NCI-H748 (cell line): Measurements from ENCODE around the gene RETREG2.
"Not testable (repeated sequence)": the region's sequence is repeated elsewhere in the genome, so short reads cannot be mapped to it uniquely, and the experiment has no call there.

ENCODE experiments used
- DNase-seq: peaks from one replicate; lab custom pipeline; 2025; ENCODE audit not compliant: unreplicated experiment; lab: John Stamatoyannopoulos, UW

Gene RETREG2

DNA sequence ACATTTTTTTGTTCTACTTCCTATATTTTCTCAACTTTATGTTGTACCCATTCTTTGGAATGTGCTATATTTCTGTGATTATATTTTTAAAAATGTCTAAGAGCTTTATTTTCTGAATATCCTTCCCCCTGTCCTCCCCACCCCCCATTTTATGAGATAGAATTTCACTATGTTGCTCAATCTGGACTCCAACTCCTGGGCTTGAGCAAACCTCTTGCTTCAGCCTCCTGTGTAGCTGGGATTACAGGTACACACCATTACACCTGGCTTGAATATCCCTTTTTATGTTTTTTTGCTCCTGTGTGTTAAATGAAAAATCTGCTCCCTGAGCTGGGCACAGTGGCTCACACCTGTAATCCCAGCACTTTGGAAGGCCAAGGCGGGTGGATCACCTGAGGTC lies 19.3 kb downstream of the RETREG2 start:
- DNase-seq = no peak

DNA sequence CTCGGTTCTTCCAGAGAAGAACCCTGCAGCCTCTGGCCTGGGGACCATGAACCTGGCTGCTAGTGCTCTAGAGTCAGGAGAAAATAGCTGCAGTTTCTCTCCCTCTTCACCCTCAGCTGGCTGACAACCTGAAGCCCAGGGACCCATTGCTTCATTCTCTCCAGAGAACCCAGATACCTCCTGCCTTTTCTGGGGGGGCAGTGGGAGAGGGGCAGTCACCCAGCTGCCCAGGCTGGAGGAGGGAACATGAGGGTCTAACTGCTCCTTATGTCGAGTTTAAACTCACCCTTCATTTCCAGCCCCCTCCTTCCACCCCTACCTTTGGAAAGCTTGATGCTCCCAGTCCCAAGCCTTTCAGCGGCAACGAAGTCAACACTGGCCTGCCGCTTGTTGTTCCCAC lies 20.9 kb downstream of the RETREG2 start:
- no peak for DNase-seq

DNA sequence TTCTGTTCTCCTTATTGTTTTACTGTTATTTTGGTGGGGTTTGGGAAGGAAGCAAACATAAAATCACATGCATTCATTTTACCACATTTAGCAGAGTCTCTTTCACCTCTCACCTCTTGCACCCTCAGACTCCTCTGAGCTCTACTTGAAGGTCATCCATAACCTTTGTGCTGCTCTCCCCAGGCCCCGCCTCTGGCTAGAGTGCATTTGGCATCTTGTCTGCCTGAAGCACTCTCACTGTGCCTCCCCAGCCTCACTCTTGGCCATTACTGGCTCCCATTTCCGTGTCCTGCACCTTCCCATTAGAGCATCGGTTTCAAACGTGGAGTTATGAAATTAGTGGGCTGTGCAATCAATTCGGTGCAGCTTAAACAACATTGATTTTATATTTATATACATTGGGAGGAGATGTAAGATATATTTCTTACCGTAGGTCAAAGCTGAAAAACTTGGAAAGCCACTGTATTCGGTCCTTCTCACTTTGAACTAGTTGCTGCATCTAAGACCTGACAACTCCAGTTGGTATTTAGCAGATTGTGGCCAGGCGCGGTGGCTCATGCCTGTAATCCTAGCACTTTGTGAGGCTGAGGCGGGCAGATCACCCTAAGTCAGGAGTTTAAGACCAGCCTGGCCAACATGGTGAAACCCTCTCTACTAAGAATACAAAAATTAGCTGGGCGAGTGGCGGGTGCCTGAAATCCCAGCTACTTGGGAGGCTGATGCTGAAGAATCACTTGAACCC lies 21.6 kb downstream of the RETREG2 start:
- no peak for DNase-seq

GRCh38 chr2:219200502-219201326 lies 22.6 kb downstream of the RETREG2 start:
- DNase-seq = not testable (repeated sequence)

DNA sequence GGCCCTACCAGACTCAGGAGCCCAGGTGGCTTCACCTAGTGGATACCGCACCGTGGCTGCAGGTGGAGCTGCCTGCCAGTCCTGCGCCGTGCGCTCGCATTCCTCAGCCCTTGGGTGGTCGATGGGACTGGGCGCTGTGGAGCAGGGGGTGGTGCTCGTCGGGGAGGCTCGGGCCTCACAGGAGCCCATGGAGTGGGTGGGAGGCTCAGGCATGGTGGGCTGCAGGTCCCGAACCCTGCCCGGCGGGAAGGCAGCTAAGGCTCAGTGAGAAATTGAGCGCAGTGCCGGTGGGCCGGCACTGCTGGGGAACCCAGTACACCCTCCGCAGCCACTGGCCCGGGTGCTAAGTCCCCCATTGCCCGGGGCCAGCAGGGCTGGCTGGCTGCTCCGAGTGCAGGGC lies 23.3 kb downstream of the RETREG2 start:
- DNase-seq = not testable (repeated sequence)

- DNase-seq = no peak
Observed at GRCh38 chr2:219204425-219205164, 26.5 kb downstream of the RETREG2 start.

DNA sequence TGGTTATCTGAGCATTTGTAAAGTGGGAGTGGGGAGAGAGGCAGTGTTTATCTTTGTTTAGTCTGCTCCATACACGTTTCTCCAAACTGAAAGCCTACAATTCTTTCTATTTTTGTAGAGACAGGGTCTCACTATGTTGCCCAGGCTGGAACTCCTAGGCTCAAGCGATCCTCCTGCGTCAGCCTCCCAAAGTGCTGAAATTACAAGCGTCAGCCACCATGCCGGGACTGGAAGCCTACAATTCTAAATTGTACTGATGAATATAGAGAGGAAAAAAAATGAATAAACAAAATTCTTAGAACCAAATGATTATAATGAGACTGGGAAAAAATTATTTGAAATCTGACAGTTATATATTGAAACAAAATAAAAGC lies 27.1 kb downstream of the RETREG2 start:
- DNase-seq = no peak

DNA sequence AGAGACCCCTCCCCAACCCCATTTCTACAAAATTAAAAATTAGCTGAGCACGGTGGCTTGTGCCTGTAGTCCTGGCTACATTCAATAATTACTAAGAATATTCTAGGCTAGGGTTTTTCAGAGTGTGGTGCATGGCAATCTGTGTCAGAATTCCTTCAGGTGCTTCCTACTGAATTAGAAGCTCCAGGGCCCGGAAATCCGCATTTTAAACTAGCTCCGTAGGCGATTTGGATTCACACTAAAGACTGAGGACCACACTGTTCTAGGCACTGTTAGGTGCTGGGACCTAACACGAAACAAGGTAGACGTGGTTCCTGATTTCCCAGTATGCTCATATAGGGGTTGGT lies 27.9 kb downstream of the RETREG2 start:
- DNase-seq = no peak

DNA sequence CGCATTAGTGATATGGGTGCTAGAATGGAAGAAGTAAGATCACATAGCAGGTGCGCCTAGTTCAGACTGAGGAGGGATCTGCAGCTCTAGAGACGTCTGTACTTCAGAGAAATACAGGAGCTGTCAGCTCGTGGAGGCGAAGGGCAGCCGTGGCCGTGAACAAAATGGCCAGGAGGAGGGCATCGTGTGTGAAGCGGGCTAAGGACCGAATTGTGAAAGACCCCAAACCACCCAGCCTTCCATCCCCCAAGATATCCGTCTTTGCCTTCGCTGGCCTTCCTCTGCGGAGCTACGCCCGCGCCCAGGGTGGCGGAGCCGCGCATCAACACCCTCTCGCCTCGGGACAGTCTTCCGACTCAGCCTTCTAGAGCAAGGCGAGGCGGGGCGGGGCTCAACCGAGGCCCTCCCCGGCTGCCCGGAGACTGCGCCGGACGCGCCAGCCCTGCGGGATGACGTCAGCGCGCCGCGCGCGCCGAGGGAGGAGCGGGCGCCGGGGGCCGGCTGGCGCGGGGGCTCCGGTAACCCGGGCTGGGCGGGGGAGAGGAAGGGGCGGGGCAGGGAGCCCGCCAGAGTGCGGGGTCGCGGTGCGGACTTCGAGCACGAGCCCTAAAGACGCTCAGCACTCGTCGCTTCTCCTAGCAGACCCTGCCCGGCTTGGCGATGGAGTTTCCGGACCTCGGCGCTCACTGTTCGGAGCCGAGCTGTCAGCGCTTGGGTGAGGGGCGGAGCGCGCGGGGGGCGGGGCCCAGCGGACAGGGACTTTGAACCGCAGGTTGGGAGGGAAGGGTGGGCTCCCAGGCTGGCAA lies 28.5 kb downstream of the RETREG2 start, which contains the start of gene ZFAND2B:
TSS of gene ZFAND2B (plus strand) at position 455 of the 806 bp plus-strand sequence. CDS start at position 661, 206 bp downstream.
- peak; percentile 94 for DNase-seq

GRCh38 chr2:219207134-219207883 lies 29.2 kb downstream of the RETREG2 start:
- no peak for DNase-seq

GRCh38 chr2:219207884-219208740 lies 30.0 kb downstream of the RETREG2 start:
- no peak for DNase-seq

DNA sequence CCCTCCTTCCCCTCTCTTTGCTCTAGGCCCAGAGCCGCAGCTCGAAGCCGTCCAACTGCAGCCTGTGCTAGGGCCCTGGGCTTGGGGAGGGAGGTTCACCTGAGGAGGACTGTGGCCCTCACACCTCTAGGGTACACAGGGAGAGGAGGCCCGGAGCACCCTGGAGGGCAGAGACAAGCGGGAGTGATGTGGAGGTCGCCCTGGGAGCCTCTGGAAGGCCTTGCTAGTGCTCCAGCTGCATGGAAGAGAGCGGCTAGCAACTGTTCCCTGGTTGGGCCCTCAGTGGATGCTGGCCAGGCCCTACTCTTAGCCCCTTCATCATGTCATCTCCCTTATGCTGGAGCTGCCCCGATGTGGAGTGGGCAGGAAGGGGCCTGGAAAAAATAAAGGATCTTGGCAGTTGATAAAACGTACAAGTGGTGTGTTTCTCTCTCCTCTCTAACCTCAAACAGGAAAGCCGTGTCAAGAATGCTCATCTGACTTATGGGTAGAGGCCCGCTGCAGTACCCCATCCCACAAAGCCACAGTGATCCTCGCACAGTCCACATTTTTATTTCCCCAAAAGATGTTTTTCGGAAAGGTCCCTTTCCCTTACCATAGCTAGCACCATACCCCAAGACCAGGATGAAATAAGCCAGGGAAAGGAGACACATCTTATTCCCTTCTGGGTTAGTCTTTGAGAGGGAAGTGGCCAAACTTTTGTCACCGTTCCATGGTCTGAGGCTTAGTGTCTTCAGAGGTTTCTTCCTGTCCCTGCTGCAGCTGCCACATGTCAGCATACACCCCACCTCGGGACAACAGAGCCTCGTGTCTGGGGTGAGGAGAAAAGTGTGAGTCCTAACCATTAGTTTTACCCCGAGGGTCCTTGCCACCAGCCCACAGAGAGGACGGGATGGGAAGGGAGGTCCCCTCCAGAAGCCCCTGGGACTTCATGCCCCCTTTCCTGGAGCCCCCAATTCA lies 31.4 kb downstream of the RETREG2 start:
- no peak for DNase-seq

- no peak for DNase-seq
Observed at GRCh38 chr2:219210196-219210885, 32.3 kb downstream of the RETREG2 start.

DNA sequence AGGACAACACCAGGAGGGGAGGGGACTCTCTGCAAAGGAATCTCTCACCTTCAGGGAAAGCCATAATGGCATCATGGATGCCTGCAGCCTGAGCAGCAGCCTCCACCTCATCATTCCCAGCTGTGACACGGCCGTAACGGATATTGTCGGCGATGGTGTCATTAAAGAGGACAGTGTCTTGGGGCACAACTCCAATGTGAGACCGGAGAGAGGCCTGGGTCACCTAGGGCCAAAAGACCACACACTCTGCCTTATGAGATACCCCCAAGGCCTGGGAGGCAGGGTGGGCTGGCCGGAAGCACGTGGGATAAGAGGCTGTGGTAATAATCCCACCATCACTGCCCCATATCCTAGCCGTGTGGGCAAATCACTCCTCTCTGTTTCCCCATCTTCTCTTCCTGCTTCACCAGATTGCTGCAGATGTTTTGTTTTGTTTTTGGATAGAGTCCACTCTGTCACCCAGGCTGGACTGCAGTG lies 32.8 kb downstream of the RETREG2 start:
- DNase-seq = no peak

DNA sequence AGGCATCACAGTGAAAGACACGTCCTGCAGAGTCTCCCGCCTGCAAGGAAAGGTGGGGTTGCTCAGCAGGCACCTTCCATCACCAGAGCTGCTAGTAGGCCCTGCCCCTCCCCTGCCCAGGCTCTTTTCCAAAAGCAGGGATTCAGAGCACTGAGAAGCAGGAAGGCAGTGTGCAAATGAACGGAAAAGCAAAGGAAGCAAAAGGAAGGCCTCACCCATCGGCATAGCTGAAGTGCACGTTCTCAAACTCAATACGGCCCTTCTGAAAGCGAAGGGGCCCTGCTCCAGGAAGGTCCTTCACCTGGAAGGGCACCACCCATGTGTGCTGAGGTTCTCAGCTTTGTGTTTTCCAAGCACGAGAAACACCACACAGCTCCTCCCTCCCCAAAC lies 34.9 kb downstream of the RETREG2 start:
- no peak for DNase-seq

DNA sequence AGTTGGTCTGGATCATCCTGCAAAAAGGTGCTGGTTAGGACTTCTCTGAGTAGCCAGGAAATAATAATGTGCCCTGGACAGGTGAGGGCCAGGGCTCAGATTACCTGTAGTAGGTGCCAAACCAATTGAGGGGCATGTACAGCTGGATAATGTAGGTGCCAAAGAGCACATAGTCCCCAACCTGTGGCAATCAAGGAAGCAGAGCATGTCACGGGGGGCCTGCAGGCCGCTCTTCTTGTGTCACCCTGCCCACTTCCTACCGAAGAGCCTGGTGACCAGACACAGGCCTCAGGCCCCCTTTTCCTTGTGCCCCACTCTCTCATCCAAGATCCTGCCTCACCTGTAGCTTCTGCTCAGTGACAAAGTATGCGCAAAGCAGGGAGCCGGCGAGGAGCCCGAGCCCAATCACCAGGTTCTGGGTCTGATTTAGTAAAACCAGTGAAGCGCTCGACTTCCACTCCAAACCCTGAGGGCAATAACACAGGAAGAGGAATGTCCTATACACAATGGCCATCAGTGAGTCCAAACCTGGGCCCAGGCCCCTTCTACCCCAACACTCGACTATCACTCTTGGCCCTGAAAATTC lies 35.5 kb downstream of the RETREG2 start:
- no peak for DNase-seq

DNA sequence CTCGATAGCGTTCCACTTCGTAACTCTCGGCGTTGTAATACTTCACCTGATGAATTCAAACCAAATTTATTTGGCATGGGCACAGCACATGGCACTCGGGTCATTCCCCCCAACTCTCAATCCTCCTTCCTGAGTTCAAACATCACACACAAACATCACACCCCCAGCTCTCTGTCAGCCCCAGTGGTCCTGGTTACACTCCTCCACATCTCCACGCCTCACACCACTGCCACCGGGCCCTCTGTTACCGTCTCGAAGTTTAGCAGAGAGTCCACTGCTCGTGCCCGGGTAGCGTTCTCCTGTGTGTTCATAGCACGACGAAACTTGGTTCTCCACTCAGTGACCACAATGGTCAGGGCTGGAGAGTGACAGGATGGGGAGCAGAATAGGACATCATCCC lies 36.1 kb downstream of the RETREG2 start:
- DNase-seq = no peak
